ENCODE measurements around the gene TUBA1C.

The TUBA1C gene

DNA sequence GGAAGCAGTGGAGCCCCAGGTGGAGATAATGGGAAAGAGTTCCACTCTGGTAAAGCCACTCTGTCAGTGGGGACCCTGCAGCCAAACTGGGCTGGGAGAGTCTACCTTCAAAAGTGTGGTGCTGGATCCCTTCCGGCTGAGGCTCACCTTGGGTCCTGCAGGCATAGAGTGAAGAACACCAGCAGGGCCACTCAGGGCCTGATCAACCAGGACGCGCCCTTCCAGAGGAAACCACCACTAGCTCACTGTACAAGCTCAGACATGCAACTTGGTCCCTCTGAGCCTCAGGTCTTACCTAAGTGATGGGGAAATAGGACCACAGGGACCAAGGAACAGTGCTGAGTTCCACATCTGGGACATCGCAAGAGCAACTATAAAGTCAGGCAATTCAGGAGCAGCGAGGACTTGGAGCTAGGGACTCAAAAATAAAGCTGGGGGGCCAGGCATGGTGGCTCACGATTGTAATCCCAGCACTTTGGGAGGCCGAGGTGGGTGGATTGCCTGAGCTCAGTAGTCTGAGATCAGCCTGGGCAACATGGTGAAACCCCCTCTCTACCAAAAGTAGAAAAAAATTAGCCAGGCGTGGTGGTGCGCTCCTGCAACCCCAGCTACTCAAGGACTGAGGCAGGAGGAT lies 24.2 kb downstream of the TUBA1C start:
- Mint-ChIP-seq H3K4me3 (no peak overlapping the region), H3K36me3 (no peaks in the 10 kb centered on the region), H3K27me3 (peaks cover 24% of the 10 kb centered on the region), H3K9me3 (no peaks in the 10 kb centered on the region), H3K4me1 (no peaks in the 10 kb centered on the region), H3K27ac (no peak overlapping the region)

DNA sequence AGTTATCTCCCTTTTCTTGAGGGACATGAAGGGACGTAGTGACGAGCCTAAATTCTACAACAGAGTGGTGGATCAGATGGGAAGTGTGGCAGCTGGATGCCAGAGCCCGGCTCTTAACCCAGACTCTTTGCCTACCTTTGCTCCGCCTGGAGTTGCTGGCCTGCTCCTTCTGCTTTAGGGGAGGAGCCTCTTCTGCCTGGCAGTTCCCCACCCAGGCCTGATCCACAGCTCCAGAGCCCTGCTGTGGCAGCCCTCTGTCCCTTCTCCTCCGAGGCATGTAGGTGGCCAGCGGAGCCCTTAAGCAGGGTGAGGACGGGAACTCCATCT lies 27.8 kb downstream of the TUBA1C start:
- Mint-ChIP-seq H3K27ac (no peak overlapping the region), H3K4me3 (no peak overlapping the region), H3K27me3 (peaks cover 27% of the 10 kb centered on the region)

DNA sequence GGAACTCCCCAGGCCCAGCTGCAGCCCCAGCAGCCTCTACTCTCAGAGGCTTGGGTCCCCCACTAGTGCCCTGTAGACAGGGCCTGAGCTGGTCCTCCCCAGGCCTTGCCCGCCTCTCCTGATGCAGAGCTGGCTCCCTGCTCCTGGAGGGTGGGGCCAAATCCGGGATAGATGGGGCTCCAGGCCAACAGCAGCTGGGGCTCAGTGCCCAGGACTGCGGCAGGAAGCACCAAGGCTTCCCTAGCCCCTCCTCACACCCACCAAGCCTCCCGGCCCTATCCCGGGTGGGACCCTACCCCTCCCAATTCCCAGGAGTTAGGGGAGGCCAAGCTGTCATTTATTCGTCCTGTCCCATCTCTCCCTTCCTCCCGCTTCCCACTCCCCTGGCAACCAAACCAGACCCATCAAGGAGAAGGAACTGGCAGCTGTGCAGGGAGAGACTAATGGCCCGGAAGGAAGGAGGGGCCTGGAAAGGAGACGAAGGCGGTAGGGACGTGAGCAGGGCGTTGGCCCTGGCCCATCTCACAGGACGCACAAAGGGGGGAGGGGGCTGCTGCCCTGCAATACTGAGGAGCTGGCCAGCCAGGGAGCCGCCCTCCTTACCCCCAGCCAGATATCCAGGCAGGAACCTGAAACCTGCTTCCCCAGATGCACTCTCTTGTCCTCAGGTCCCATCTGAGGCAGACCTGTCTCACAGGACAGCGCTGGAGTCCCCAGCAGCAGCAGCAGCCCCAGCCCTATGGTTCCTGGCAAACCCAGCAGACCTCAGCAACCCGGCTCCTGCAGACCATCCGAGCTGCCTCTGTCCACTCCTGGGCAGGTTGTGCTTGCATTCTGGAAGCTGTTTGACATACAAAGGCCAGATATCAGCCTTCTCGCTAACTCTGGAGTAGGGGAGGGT lies 28.4 kb downstream of the TUBA1C start:
- Mint-ChIP-seq H3K27me3 (peaks cover 26% of the 10 kb centered on the region), H3K4me3 (no peak overlapping the region), H3K36me3 (no peaks in the 10 kb centered on the region), H3K9me3 (no peaks in the 10 kb centered on the region), H3K4me1 (peaks cover 19% of the 10 kb centered on the region), H3K27ac (no peak overlapping the region)

More for the DNA sequence above, 27.8 kb downstream of the TUBA1C start:
- peaks cover 16% of the 10 kb centered on the region for H3K4me1 Mint-ChIP-seq
- no peaks in the 10 kb centered on the region for H3K36me3 Mint-ChIP-seq
- H3K9me3 Mint-ChIP-seq, result no peaks in the 10 kb centered on the region

DNA sequence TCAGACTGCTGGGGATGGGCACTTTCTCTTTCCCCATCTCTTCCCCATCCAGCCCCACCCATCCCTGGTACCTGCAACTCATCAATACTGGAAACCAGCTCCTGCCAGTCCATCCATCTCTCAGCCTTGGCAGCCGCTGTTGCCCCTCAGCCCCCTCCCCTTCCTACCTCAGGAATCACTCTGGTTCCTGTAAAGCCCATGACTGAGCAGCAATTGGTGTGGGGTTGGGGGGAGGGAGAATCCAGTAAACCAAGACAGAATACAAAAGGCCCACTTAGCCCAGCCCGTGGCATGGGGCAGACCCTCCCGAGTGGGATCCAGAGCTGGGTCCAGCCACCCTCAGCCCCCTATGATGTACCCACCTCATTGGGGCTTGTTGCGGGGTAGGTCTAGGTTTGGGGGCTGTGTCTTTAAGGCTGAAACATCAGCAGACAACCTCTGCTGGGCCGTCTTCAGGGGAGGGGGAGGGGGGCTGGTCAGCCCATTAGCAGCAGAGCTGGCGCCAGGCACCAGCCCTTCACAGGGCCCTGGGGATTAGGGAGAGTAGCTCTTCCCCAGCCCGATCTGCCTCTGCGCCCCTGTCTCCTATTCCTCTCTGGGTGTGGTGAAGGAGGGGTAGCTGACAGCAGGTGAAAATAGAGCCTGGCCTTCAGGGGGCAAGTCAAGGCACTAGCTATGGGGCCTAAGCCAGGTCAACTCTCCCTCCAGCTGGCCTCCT lies 29.4 kb downstream of the TUBA1C start:
- no peak overlapping the region for H3K27ac Mint-ChIP-seq
- H3K9me3 Mint-ChIP-seq, result no peaks in the 10 kb centered on the region
- peaks cover 19% of the 10 kb centered on the region for H3K4me1 Mint-ChIP-seq
- H3K4me3 Mint-ChIP-seq, result no peak overlapping the region
- peaks cover 26% of the 10 kb centered on the region for H3K27me3 Mint-ChIP-seq
- no peaks in the 10 kb centered on the region for H3K36me3 Mint-ChIP-seq

DNA sequence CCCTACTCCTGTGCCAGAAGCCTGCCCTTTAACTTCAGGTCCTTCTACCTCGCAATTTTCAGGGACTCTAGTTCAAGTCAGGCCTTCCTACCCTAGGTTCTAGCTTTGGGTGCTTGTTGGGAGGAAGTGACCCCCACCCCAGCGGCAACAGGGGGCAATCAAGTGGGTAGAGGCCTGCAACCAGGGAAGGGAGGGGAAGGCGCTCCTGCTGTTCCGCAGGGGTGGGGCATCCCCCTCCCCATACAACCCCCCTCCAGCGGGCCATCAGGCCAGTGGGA lies 29.9 kb downstream of the TUBA1C start:
- H3K27ac Mint-ChIP-seq, result no peak overlapping the region
- H3K27me3 Mint-ChIP-seq, result peaks cover 26% of the 10 kb centered on the region
- H3K36me3 Mint-ChIP-seq, result no peaks in the 10 kb centered on the region
- no peak overlapping the region for H3K4me3 Mint-ChIP-seq
- peaks cover 19% of the 10 kb centered on the region for H3K4me1 Mint-ChIP-seq
- H3K9me3 Mint-ChIP-seq, result no peaks in the 10 kb centered on the region

DNA sequence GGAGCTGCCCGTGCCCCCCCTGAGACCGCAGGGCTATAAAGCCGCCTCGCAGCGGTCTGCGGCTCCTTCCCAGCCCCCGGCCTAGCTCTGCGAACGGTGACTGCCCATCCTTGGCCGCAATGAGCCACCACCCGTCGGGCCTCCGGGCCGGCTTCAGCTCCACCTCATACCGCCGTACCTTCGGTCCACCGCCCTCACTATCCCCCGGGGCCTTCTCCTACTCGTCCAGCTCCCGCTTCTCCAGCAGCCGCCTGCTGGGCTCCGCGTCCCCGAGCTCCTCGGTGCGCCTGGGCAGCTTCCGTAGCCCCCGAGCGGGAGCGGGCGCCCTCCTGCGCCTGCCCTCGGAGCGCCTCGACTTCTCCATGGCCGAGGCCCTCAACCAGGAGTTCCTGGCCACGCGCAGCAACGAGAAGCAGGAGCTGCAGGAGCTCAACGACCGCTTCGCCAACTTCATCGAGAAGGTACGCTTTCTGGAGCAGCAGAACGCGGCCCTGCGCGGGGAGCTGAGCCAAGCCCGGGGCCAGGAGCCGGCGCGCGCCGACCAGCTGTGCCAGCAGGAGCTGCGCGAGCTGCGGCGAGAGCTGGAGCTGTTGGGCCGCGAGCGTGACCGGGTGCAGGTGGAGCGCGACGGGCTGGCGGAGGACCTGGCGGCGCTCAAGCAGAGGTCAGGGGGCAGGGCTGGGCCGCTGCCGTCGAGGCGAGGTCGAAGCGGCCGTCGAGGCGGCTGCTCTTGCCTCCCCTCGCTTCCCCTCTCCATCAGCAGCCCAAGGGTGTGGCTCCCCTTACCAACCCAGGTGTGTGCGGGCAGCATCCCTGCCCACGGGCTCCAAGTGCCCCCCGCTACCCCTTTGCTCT lies 30.4 kb downstream of the TUBA1C start, which contains the start of gene PRPH:
PRPH (plus strand) TSS at position 66 of the 855 bp plus-strand sequence; CDS start at position 120, 54 bp downstream.
- H3K27me3 Mint-ChIP-seq, result peaks cover 26% of the 10 kb centered on the region
- H3K4me1 Mint-ChIP-seq, result peaks cover 19% of the 10 kb centered on the region
- no peak within 1 kb of the TSS for H3K27ac Mint-ChIP-seq
- no peaks in the 10 kb centered on the region for H3K36me3 Mint-ChIP-seq
- H3K4me3 Mint-ChIP-seq, result no peak within 1 kb of the TSS
- no peaks in the 10 kb centered on the region for H3K9me3 Mint-ChIP-seq

DNA sequence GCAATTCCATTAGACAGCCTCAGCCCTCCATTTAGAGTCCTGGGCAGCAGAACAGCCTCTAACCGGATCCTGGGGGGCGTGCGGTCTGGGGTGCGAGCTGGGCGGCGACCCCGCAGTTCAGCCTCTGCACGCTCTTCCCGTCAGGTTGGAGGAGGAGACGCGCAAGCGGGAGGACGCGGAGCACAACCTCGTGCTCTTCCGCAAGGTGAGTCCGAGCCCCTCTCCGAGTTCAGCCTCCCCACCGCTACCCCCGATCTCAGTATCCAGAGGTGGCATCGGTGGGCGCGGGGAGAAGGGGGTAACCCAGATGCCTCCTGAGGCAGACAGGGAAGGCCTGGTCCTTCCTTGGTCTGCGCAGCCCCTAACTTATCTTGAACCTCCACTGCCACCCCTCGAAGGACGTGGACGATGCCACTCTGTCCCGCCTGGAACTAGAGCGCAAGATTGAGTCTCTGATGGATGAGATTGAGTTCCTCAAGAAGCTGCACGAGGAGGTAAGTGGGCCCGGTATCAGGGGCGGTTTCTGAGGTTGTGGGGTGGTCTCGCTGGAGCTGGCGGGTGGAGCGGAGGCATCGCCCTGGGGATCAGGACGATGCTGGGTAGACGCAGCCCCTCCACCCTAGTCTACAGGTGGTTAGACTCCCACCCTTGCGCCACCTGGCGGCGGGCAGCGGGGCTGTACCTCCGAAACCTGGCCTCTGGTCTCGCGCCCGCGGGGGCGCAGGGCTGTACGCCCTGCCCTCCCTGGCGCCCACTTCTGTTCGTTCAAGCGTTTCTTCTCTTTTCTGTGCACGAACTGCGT lies 31.4 kb downstream of the TUBA1C start:
- no peak overlapping the region for H3K27ac Mint-ChIP-seq
- H3K36me3 Mint-ChIP-seq, result no peaks in the 10 kb centered on the region
- no peaks in the 10 kb centered on the region for H3K9me3 Mint-ChIP-seq
- H3K4me1 Mint-ChIP-seq, result peaks cover 19% of the 10 kb centered on the region
- H3K27me3 Mint-ChIP-seq, result peaks cover 30% of the 10 kb centered on the region
- H3K4me3 Mint-ChIP-seq, result peak overlapping the region; percentile 64

DNA sequence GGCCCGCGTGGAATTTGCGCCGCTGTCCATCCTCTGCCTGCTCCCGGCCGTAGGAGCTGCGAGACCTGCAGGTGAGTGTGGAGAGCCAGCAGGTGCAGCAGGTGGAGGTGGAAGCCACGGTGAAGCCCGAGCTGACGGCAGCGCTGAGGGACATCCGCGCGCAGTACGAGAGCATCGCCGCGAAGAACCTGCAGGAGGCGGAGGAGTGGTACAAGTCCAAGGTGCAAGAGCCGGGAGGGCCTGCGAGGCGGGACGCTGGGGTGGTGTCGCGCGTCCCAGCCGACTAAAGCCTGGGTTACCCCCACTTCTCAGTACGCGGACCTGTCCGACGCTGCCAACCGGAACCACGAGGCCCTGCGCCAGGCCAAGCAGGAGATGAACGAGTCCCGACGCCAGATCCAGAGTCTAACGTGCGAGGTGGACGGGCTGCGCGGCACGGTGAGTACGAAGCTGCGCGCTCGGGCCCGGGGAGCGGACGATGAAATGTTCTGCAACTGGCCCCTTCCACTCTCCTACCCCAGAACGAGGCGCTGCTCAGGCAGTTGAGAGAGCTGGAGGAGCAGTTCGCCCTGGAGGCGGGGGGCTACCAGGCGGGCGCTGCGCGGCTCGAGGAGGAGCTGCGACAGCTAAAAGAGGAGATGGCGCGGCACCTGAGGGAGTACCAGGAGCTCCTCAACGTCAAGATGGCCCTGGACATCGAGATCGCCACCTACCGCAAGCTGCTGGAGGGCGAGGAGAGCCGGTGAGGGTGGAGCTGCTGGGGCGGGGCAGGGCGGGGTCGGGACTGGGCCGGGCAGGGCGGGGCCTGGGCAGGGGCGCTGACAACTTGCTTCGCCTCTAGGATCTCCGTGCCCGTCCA lies 32.2 kb downstream of the TUBA1C start:
- Mint-ChIP-seq H3K4me3 (peak overlapping the region; percentile 64), H3K4me1 (peaks cover 19% of the 10 kb centered on the region), H3K36me3 (no peaks in the 10 kb centered on the region), H3K27me3 (peaks cover 28% of the 10 kb centered on the region), H3K27ac (no peak overlapping the region), H3K9me3 (no peaks in the 10 kb centered on the region)

DNA sequence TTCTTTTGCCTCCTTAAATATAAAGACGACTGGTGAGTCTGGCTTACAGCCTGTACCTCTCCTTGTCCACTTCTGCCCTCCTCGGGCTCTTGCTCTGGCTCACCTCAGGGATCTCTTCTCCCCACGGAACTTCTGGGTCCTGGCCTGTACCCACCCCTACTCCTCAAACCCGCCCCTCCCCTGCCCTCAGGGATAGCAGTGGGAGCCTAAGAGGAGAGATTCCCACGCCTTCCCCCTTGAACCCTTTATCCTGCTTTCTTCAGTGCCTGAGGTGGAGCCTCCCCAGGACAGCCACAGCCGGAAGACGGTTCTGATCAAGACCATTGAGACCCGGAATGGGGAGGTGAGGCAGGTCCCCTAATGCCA lies 32.8 kb downstream of the TUBA1C start:
- Mint-ChIP-seq H3K27me3 (peaks cover 29% of the 10 kb centered on the region), H3K4me3 (peak overlapping the region; percentile 44), H3K9me3 (no peaks in the 10 kb centered on the region), H3K27ac (peak overlapping the region; percentile 46), H3K4me1 (peaks cover 19% of the 10 kb centered on the region), H3K36me3 (no peaks in the 10 kb centered on the region)

DNA sequence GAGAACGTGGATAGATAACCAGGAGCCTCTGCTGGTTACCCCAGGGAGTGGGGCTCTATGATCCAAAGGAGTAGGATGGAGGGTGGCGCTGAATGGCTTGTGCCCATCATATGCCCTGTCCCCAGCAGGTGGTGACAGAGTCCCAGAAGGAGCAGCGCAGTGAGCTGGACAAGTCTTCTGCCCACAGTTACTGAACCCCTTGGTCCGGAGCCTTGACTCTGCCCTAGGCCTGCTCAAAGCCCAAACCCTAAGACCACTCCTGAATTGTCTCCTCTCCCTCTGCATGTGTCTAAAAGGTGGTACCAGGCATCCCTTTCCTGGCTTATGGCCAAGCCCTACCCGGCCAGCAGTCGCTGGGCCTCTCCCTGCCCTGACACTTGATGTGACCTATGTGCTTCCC lies 33.3 kb downstream of the TUBA1C start:
- H3K4me1 Mint-ChIP-seq, result peaks cover 19% of the 10 kb centered on the region

DNA sequence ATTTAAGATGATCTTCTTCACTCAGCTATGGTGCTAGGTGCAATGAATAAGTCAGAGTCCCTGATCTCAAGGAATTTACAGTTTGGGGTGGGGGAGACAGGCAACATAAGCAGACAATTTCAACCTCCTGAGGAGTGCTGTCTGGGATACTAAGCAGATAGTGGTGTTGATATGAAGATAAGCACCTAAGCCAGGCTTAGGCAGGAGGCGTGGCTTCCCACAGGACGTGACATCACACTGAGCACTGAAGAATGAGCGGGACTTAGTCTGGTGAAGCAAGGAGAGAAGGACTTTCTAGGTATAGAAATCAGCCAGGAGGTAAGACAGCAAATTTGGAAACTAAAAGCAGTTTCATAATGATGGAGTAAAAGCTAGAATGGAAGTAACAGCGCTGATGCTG lies 36.9 kb downstream of the TUBA1C start:
- Mint-ChIP-seq H3K4me3 (no peak overlapping the region), H3K27ac (no peak overlapping the region), H3K27me3 (peaks cover 31% of the 10 kb centered on the region)

More for the DNA sequence above, 33.3 kb downstream of the TUBA1C start:
- peak overlapping the region; percentile 46 for H3K27ac Mint-ChIP-seq
- no peaks in the 10 kb centered on the region for H3K9me3 Mint-ChIP-seq
- H3K4me3 Mint-ChIP-seq, result no peak overlapping the region
- H3K27me3 Mint-ChIP-seq, result peaks cover 34% of the 10 kb centered on the region
- no peaks in the 10 kb centered on the region for H3K36me3 Mint-ChIP-seq

DNA sequence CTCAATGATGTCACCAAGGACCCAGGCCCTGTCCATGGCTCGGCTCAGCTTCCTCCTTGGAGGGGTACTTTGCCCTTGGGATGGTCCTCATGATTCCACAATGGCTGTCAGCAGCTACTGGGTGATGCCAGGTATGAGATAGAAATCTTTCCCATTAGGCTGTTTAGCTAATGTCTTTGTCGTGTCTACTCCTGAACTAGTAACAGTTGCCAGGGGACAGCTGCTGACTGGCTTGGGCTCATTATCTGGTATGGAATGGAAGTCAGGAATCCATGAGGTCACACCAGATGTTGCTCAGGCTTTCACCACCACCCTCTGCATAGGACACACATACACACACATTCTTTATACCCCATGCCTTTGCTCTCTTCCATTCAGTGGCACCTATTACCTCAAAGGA lies 39.3 kb downstream of the TUBA1C start:
- Mint-ChIP-seq H3K27me3 (peaks cover 24% of the 10 kb centered on the region), H3K27ac (no peak overlapping the region)

More for the DNA sequence above, 36.9 kb downstream of the TUBA1C start:
- H3K36me3 Mint-ChIP-seq, result no peaks in the 10 kb centered on the region
- H3K4me1 Mint-ChIP-seq, result peaks cover 12% of the 10 kb centered on the region
- H3K9me3 Mint-ChIP-seq, result no peaks in the 10 kb centered on the region

DNA sequence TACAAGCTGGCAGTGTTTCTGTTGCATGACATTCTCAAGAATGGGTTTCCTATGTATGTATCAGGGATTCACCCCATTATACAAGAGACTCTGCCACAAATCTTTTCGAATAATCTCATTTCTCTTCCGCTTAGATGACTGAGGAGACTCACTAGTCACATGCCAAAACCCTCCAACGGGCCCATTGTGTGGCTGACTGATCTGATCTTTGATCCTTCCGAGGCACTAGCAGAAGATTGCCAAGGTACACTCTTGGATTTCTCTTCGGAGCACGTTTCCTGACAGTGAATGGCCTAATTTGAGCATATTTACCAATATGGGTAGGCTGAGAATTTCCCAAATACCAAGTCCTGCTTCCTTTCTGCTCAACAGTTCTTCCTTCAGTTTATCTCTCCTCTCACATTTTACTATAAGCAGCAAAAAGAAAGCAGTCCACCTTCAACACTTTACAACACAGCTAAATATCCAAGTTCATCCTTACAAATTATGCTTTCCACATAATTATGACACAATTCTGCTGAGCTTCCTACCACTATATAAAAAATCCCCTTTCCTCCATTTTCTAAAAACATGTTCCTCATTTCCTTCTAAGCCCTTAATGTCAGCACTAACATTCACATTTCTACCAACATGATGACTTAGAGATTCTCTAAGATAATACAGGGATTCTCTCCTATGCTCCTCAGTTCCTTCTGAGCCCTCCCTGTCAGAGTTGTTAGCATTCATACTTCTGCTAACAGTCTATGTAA lies 41.1 kb downstream of the TUBA1C start:
- Mint-ChIP-seq H3K4me1 (no peaks in the 10 kb centered on the region), H3K27me3 (peaks cover 27% of the 10 kb centered on the region), H3K27ac (no peak overlapping the region), H3K9me3 (no peaks in the 10 kb centered on the region), H3K4me3 (no peak overlapping the region), H3K36me3 (no peaks in the 10 kb centered on the region)

More for the DNA sequence above, 39.3 kb downstream of the TUBA1C start:
- Mint-ChIP-seq H3K9me3 (no peaks in the 10 kb centered on the region), H3K36me3 (no peaks in the 10 kb centered on the region), H3K4me3 (no peak overlapping the region), H3K4me1 (no peaks in the 10 kb centered on the region)
